AG10803 (cell line): ENCODE measurements around the gene MRTO4.
"Not testable (repeated sequence)": the region's sequence is repeated elsewhere in the genome, so short reads cannot be mapped to it uniquely, and the experiment has no call there.

Experiments used
- DNase-seq: peaks from one replicate; pipeline ENCODE4 v3.0.0; 2010; ENCODE audit warnings: low read depth
- H3K4me3 ChIP-seq: 2 replicates; pipeline ENCODE4 v1.5.1; 2011; ENCODE audit warnings: mild to moderate bottlenecking, low read length, control low read depth
- TF ChIP-seq, protein P1 (sequence below): conservative IDR thresholded peaks from 2 replicates; pipeline ENCODE4 v1.5.1; 2011; ENCODE audit warnings: mild to moderate bottlenecking, low read length, control low read depth, inconsistent platforms

The MRTO4 gene

GRCh38 chr1:19262047-19262446 lies 10.4 kb downstream of the MRTO4 start:
- DNase-seq, result no peak
- TF ChIP-seq, protein P1, sequence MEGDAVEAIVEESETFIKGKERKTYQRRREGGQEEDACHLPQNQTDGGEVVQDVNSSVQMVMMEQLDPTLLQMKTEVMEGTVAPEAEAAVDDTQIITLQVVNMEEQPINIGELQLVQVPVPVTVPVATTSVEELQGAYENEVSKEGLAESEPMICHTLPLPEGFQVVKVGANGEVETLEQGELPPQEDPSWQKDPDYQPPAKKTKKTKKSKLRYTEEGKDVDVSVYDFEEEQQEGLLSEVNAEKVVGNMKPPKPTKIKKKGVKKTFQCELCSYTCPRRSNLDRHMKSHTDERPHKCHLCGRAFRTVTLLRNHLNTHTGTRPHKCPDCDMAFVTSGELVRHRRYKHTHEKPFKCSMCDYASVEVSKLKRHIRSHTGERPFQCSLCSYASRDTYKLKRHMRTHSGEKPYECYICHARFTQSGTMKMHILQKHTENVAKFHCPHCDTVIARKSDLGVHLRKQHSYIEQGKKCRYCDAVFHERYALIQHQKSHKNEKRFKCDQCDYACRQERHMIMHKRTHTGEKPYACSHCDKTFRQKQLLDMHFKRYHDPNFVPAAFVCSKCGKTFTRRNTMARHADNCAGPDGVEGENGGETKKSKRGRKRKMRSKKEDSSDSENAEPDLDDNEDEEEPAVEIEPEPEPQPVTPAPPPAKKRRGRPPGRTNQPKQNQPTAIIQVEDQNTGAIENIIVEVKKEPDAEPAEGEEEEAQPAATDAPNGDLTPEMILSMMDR, result no peak

DNA sequence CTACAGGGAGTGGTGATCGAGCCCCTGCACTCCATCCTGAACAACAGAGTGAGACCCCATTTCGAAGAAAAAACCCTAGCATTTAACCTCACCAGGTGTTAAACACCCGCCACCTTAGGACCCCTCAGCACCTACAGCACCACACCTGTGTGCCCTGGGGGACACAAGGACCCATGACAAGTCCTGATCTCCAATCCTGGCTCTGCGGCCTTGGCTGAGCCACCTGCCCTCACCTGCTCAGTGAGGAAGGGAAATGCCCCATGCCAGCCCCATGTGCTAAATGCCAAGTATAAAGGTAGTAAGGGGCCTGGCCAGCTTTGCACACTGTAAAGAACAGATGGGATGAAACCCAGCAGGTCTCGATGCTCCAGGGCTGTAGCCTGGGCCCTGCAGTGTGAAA lies 11.1 kb downstream of the MRTO4 start:
- no peak for DNase-seq

More at GRCh38 chr1:19262047-19262446, 10.4 kb downstream of the MRTO4 start:
- no peak overlapping the region for H3K4me3 ChIP-seq

GRCh38 chr1:19268445-19268844 lies 16.8 kb downstream of the MRTO4 start:
- TF ChIP-seq, protein P1, result no peak
- no peak for DNase-seq
- no peak overlapping the region for H3K4me3 ChIP-seq

More for the DNA sequence above, 11.1 kb downstream of the MRTO4 start:
- H3K4me3 ChIP-seq, result no peak overlapping the region
- TF ChIP-seq, protein P1, result no peak

GRCh38 chr1:19269427-19270342 lies 18.1 kb downstream of the MRTO4 start:
- DNase-seq, H3K4me3 ChIP-seq: not testable (repeated sequence)

GRCh38 chr1:19270343-19270730 lies 18.7 kb downstream of the MRTO4 start:
- not testable (repeated sequence) for H3K4me3 ChIP-seq, DNase-seq

- no peak for DNase-seq
- TF ChIP-seq, protein P1, result no peak
- H3K4me3 ChIP-seq, result no peak overlapping the region
Measured at GRCh38 chr1:19272064-19272463, 20.5 kb downstream of the MRTO4 start.

- no peak overlapping the region for H3K4me3 ChIP-seq
- TF ChIP-seq, protein P1, result no peak
Measured at GRCh38 chr1:19273106-19273843, 21.7 kb downstream of the MRTO4 start.

DNA sequence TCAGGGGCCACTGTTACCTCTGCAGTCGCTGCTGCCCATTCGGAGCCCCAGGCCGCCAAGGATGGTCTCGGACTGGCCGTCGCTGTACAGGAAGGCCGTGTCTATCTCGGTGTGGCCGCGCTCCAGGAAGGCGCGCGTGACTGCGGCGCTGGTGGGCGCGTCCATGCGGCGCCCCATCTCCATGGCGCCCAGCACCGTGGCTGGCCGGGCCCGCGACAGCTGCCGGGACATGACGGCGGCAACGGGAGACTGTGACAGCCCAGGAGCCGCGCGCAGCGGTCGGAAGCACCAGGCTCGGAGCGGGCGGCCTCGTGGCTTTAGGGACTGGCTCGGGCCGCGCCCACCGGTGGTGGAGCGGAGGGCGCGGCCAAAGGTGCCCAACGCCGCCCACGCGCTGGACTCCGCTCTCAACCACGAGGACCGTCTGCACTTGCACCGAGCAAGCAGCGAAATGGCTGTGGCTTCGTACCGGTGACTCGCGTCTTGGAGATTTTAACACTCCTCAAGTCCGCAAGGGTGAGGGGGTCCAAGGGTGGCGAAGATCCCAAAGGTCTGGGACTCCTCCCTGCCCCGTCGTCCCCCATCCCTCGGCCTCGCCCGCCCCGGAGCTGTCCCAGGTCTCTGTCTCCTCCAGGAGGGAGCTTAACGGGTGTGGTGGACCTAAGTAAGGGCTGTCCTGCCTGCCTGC lies 22.4 kb downstream of the MRTO4 start:
- H3K4me3 ChIP-seq, result 0 out of 2 replicates have a peak overlapping the region, but pooled peaks have one; percentile 9
- not testable (repeated sequence) for DNase-seq

More at GRCh38 chr1:19273106-19273843, 21.7 kb downstream of the MRTO4 start:
- DNase-seq, result no peak
